ENCODE data around the gene OR52E8. TPM values are rescaled to one million over a fixed set of nuclear protein-coding genes. Genes with fewer than 3 reads are reported as not detected.

Gene OR52E8
- total RNA-seq, 4 donors from 2014 or later: not detected

DNA sequence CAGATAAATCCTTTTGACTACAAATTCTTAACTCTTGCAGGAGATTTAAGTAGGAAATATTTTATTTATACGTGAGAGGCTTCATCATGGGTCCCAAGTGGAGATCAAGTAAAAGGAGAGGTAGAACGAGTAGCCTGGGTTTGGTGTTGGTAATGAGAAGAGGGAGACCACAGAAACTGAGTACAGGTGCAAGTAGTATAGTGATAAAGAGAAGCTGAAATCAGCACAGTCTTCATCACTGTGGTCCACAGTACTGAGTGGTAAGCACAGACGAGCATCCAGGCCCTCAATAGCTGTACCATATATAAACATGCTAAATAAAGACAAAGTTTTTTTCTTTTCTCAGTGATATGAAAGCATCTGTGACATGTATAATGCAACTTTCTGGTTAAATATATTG, 29.7 kb upstream of the OR52E8 start:
- Histone ChIP-seq H3K9me3 (no peaks in the 10 kb centered on the region), H3K27ac (no peak overlapping the region), H3K36me3 (no peaks in the 10 kb centered on the region), H3K4me1 (no peaks in the 10 kb centered on the region), H3K27me3 (no peaks in the 10 kb centered on the region), H3K4me3 (no peak overlapping the region)
- TF ChIP-seq, protein P1, sequence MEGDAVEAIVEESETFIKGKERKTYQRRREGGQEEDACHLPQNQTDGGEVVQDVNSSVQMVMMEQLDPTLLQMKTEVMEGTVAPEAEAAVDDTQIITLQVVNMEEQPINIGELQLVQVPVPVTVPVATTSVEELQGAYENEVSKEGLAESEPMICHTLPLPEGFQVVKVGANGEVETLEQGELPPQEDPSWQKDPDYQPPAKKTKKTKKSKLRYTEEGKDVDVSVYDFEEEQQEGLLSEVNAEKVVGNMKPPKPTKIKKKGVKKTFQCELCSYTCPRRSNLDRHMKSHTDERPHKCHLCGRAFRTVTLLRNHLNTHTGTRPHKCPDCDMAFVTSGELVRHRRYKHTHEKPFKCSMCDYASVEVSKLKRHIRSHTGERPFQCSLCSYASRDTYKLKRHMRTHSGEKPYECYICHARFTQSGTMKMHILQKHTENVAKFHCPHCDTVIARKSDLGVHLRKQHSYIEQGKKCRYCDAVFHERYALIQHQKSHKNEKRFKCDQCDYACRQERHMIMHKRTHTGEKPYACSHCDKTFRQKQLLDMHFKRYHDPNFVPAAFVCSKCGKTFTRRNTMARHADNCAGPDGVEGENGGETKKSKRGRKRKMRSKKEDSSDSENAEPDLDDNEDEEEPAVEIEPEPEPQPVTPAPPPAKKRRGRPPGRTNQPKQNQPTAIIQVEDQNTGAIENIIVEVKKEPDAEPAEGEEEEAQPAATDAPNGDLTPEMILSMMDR (IDR thresholded peaks at IDR 0.05): no peak
- no peak for TF ChIP-seq POLR2AphosphoS5 (IDR thresholded peaks at IDR 0.05)
- TF ChIP-seq EP300 (IDR thresholded peaks at IDR 0.05): no peak
- TF ChIP-seq POLR2A (IDR thresholded peaks at IDR 0.05): no peak
- 50 to 83% methylated on average over 3 of the region's 3 CpGs for WGBS, 2 donors (ENCODE audit: low coverage in 1 of 2)
- no peak for ATAC-seq

DNA sequence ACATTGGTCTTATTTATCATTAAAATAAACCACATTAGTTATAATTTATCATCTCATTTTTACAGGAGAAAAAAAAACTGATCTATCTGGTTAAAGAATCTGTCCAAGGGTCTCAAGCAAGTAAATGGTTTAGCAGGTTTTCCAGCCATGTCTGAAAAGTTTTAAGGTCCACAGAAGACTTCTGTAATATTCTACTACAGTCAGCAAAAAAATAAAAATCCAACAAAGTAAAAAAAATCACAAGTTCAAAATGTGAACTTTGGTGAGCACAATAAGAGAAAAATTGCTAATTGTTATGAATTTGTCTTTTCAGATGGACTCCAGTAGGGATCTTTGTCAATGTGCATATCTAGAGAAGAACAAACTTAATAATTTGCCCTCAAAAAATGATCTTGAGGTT, 24.3 kb upstream of the OR52E8 start:
- ATAC-seq: no peak
- Histone ChIP-seq H3K4me1 (no peaks in the 10 kb centered on the region), H3K27me3 (no peaks in the 10 kb centered on the region)

DNA sequence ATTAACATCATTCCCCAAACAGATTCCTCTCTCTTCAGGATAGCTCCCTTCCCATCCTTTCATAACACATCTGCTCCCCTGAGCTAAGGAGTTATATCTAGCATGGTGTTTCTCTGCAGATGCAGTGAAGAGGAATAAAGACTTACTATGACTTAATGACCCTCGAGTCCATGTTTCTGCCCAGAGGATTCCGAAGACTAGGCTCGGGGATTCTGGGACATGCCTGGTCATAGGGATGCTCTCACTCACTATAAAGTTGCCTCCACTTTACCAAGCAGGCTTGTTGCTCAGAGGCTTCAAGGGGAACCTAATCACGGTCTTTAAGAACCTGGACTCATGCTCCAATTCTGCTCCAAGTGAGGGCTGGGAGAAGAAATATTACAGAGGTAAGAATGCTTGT, 22.8 kb upstream of the OR52E8 start, which contains the start of gene OR52E4:
Gene OR52E4 (plus strand): TSS at position 301 of the 400 bp plus-strand sequence. CDS start 3,664 bp downstream, outside the sequence.
- Histone ChIP-seq H3K36me3 (no peaks in the 10 kb centered on the region), H3K27me3 (no peaks in the 10 kb centered on the region), H3K4me3 (no peak within 1 kb of the TSS), H3K27ac (no peak within 1 kb of the TSS), H3K9me3 (no peaks in the 10 kb centered on the region), H3K4me1 (no peaks in the 10 kb centered on the region)
- ATAC-seq: no peak
- WGBS, 2 donors (ENCODE audit: low coverage in 1 of 2): 71 to 80% methylated on average over 1 to 3 of the region's 4 CpGs
- no peak for TF ChIP-seq POLR2AphosphoS5 (IDR thresholded peaks at IDR 0.05)
- TF ChIP-seq, protein P1 (IDR thresholded peaks at IDR 0.05): no peak

More for the DNA sequence above, 24.3 kb upstream of the OR52E8 start:
- Histone ChIP-seq H3K36me3 (no peaks in the 10 kb centered on the region), H3K27ac (no peak overlapping the region), H3K4me3 (no peak overlapping the region), H3K9me3 (no peaks in the 10 kb centered on the region)
- TF ChIP-seq POLR2AphosphoS5 (IDR thresholded peaks at IDR 0.05) (no peak), EP300 (IDR thresholded peaks at IDR 0.05) (no peak), POLR2A (IDR thresholded peaks at IDR 0.05) (no peak)
- TF ChIP-seq, protein P1 (IDR thresholded peaks at IDR 0.05): no peak

DNA sequence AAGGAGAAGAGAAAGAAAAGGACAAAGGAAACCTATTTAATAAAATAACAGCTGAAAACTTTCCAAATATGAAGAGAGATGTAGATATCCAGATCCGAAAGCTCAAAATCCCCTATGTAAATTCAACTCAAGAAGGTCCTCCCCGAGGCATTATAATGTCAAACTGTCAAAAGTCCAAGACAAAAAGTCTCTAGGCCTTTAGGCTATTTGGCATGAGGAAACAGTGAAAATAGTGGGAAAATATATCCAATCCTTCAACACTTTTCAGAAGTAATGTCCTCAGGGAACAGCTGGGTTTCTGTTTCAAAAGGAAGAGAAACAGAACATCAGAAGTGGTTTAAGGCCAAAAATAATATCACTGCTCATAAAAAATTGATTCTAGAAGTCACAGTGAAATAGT, 21.1 kb upstream of the OR52E8 start:
- 50 to 57% methylated on average over 1 to 2 of the region's 2 CpGs for WGBS, 2 donors (ENCODE audit: low coverage in 1 of 2)
- H3K4me3 ChIP-seq: no peak overlapping the region
- H3K27ac ChIP-seq: no peak overlapping the region
- ATAC-seq: no peak
- peaks cover 0 to 4% (median 0%) of the 10 kb centered on the region in 3 donors for H3K9me3 ChIP-seq
- H3K27me3 ChIP-seq: no peaks in the 10 kb centered on the region
- H3K4me1 ChIP-seq: no peaks in the 10 kb centered on the region
- TF ChIP-seq POLR2A (IDR thresholded peaks at IDR 0.05) (no peak), EP300 (IDR thresholded peaks at IDR 0.05) (no peak), POLR2AphosphoS5 (IDR thresholded peaks at IDR 0.05) (no peak)
- TF ChIP-seq, protein P1 (IDR thresholded peaks at IDR 0.05): no peak
- H3K36me3 ChIP-seq: no peaks in the 10 kb centered on the region

DNA sequence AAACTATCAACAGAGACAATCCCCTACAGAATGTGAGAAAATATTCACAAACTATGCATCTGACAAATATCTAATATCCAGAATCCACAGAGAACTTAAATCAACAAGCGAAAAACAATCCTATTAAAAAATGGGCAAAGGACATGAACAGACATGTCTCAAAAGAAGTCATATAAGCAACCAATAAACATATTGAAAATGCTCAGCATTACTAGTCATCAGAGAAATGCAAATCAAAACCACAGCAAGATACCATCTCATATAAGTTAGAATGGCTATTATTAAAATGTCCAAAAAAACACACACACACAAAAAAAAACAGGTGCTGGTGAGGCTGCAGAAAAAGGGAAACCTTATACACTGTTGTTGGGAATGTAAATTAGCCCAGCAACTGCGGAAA, 8.3 kb upstream of the OR52E8 start:
- H3K27ac ChIP-seq: no peak overlapping the region
- no peak for ATAC-seq

More for the DNA sequence above, 8.3 kb upstream of the OR52E8 start:
- H3K9me3 ChIP-seq: peaks cover 0 to 8% (median 0%) of the 10 kb centered on the region in 3 donors
- no peaks in the 10 kb centered on the region for H3K27me3 ChIP-seq
- H3K4me3 ChIP-seq: no peak overlapping the region
- 85 to 90% methylated on average over 2 of the region's 2 CpGs for WGBS, 2 donors (ENCODE audit: low coverage in 1 of 2)
- no peaks in the 10 kb centered on the region for H3K36me3 ChIP-seq
- TF ChIP-seq, protein P1 (IDR thresholded peaks at IDR 0.05): no peak
- no peak for TF ChIP-seq POLR2A (IDR thresholded peaks at IDR 0.05)
- no peaks in the 10 kb centered on the region for H3K4me1 ChIP-seq

Data from gastroesophageal sphincter (tissue), 4 donors.